Ectodermal cell (in vitro differentiated cells): Measurements from ENCODE around the gene CCDC122.
"Not testable (repeated sequence)": the region's sequence is repeated elsewhere in the genome, so short reads cannot be mapped to it uniquely, and the experiment has no call there.

Source experiments
- H3K27ac ChIP-seq: 2 replicates; pipeline ENCODE4 v1.7.0; 2013; ENCODE audit warnings: mild to moderate bottlenecking, low read depth, low read length; ENCODE audit not compliant: insufficient read depth, poor library complexity, severe bottlenecking
- H3K27me3 ChIP-seq: 2 replicates; pipeline ENCODE4 v1.7.0; 2013; ENCODE audit warnings: mild to moderate bottlenecking, low read length; ENCODE audit not compliant: insufficient read depth, control insufficient read depth, poor library complexity, severe bottlenecking
- H3K36me3 ChIP-seq: one replicate; pipeline ENCODE4 v1.7.0; 2013; ENCODE audit warnings: low read length; ENCODE audit not compliant: control insufficient read depth, insufficient read depth
- H3K4me1 ChIP-seq: one replicate; pipeline ENCODE4 v1.7.0; 2013; ENCODE audit warnings: low read length; ENCODE audit not compliant: control insufficient read depth, insufficient read depth
- H3K4me3 ChIP-seq: 2 replicates; pipeline ENCODE4 v1.7.0; 2013; ENCODE audit warnings: low read depth, low read length, control low read depth; ENCODE audit not compliant: insufficient read depth
- H3K9me3 ChIP-seq: 2 replicates; pipeline ENCODE4 v1.7.0; 2013; ENCODE audit warnings: mild to moderate bottlenecking, low read length, moderate library complexity; ENCODE audit not compliant: control insufficient read depth
- WGBS, 2 experiments: methylation state at CpG; one replicate each; pipeline ENCODE4 v1.1.7; 2013; ENCODE audit warnings: missing lambda C conversion rate in 2 of 2; 5-methylcytosine and 5-hydroxymethylcytosine counted together

The CCDC122 gene

DNA sequence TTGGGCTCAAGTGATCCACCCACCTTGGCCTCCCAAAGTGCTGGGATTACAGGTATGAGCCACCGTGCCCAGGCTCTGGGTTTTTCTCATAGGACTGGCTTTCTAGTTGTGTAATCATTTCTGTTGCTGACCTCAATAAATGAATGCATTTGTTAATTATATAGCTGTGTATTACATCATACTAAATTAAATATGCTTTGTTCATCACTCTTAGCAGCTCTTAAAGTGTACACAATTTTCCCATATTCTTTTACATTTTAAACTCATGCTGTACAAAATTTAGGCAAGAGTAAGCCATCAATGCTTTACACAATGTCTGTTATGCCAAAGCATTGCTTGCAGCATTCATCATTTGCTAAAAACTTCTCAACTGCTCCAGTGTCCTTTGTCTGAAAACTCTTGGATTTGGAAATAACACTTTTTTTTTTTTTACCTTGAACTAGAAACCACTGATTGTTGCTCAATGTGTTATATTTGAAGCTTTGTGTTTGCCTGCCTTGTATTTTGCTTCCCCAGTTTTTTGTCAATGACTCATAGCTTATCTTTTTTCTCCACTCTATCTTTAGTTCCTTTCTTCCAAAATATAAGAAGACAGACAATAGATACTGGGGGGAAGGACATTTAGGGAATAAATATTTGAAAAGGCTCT, 31.4 kb downstream of the CCDC122 start:
- peaks cover 4% of the 10 kb centered on the region for H3K9me3 ChIP-seq
- H3K27ac ChIP-seq: no peak overlapping the region
- 89 to 100% methylated on average over 1 of the region's 1 CpG for WGBS, 2 experiments
- peaks cover 4% of the 10 kb centered on the region for H3K36me3 ChIP-seq
- no peak overlapping the region for H3K4me3 ChIP-seq
- no peaks in the 10 kb centered on the region for H3K4me1 ChIP-seq
- H3K27me3 ChIP-seq: no peaks in the 10 kb centered on the region

DNA sequence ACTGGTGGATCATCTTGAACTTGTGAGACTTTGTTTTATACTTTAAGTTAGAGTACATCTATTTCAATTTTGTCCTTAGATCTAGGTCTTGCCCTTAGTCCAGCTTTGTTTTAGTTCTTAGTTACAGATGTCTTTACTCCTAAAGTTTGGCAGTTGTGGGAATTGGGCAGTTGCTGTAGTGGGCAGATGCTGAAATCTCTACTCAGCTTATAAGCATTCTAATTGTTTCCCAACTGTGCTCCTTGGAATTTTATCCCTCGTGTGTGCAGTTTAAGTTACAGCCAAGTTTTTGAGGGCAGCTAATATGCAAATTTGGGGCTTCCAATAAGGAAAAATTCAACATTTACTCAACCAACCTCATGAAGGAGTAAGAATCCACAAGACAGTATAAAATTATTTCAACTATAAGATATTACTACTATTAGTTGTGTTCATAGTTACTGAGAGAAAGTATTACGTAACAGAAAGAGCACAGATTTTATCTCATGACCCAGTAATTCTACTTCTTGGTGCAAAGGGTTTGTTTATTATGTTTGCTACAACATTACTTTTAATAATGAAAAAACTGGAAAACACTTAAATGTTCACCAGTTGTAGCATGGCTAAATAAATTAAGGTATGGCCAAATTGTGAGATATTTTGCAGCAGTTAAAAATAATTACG, 32.9 kb downstream of the CCDC122 start:
- Histone ChIP-seq H3K9me3 (peaks cover 4% of the 10 kb centered on the region), H3K27me3 (no peaks in the 10 kb centered on the region), H3K4me3 (no peak overlapping the region), H3K36me3 (peaks cover 4% of the 10 kb centered on the region), H3K27ac (no peak overlapping the region), H3K4me1 (no peaks in the 10 kb centered on the region)
- WGBS, 2 experiments: 88 to 100% methylated on average over 1 to 3 of the region's 3 CpGs

DNA sequence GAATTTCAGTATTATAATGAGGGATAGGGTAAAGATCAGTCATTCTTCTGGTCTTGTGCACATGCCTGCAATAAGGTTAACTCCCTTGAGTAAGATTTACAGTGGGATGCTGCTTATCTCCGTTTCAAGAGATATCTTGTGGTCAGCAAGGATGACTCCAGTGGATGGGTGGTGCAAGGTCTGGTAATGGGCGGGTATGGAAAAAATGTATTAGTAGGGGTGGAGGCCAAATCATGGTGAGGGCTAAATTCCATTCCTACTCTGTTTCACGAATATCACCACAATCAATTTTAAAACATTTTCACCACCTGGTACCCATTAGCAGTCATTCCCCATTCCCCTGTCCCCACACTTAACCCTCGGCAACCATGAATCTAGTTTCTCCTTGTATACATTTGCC, 40.6 kb downstream of the CCDC122 start:
- WGBS, 2 experiments: 90 to 96% methylated on average over 3 to 4 of the region's 4 CpGs
- no peak overlapping the region for H3K27ac ChIP-seq
- no peaks in the 10 kb centered on the region for H3K9me3 ChIP-seq
- H3K4me3 ChIP-seq: no peak overlapping the region
- H3K36me3 ChIP-seq: no peaks in the 10 kb centered on the region
- H3K27me3 ChIP-seq: no peaks in the 10 kb centered on the region
- no peaks in the 10 kb centered on the region for H3K4me1 ChIP-seq

DNA sequence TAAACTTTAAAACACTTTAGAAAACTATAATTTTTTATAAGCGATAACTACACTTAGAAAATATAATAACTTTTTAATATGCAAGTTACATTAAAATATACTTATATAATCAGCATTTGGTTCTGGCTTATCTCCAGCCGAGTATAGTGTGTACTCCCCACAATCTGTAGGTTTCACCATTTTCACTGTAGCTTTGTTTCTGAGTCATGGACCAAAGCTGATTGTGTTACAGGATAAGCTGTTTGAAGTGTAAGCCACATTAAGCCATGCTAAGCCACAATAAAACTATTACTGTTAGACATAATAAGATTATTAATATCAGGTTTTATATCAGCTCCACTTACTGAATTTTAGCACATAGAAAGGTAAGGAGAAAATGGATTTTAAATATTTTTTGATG, 43.8 kb downstream of the CCDC122 start:
- Histone ChIP-seq H3K36me3 (no peaks in the 10 kb centered on the region), H3K27me3 (no peaks in the 10 kb centered on the region), H3K27ac (no peak overlapping the region), H3K9me3 (no peaks in the 10 kb centered on the region), H3K4me3 (no peak overlapping the region), H3K4me1 (no peaks in the 10 kb centered on the region)
- 86 to 90% methylated on average over 1 of the region's 2 CpGs for WGBS, 2 experiments

DNA sequence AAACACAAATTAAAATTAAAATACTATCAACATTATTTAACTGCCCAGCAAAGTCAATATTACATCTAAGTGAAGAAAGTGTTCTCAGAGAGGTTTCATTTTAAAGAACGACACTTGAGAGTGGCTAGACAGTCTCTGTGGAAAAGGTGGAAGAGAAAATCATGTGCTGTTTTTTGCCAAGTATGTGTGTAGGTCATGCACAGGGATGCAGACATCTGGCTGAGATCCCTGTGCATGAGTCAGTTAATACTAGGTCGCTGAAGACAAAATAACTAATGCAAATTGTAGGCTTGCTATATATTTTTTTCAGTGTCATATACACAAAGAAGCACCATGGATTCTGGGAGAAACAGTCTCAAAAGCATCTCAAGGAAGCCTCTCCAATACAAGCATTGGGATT, 48.5 kb downstream of the CCDC122 start:
- Histone ChIP-seq H3K27me3 (no peaks in the 10 kb centered on the region), H3K36me3 (no peaks in the 10 kb centered on the region), H3K4me3 (no peak overlapping the region), H3K4me1 (no peaks in the 10 kb centered on the region), H3K27ac (no peak overlapping the region), H3K9me3 (no peaks in the 10 kb centered on the region)
- 94 to 100% methylated on average over 1 to 2 of the region's 2 CpGs for WGBS, 2 experiments

DNA sequence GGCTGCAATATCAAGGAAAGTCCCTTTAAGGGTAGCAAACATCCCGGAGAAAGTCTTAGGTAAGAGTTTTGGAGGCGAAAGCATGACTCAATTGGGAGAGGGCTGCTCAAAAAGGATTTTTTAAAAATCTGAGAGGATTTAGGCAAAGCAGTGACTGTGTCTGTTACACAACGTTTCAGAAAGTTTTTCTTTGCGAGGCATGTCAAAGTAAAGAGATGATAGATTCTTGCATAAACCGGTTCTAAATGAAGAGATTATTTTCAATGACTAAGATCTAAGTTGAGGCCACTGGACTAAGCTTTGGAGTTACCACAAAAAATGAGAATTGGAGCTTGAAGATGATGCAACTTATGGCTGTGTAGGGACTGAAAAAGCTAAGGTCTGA, 49.1 kb downstream of the CCDC122 start:
- no peak overlapping the region for H3K4me3 ChIP-seq
- no peak overlapping the region for H3K27ac ChIP-seq
- H3K4me1 ChIP-seq: no peaks in the 10 kb centered on the region
- H3K36me3 ChIP-seq: no peaks in the 10 kb centered on the region
- no peaks in the 10 kb centered on the region for H3K9me3 ChIP-seq
- 91 to 93% methylated on average over 5 of the region's 5 CpGs for WGBS, 2 experiments
- H3K27me3 ChIP-seq: no peaks in the 10 kb centered on the region

DNA sequence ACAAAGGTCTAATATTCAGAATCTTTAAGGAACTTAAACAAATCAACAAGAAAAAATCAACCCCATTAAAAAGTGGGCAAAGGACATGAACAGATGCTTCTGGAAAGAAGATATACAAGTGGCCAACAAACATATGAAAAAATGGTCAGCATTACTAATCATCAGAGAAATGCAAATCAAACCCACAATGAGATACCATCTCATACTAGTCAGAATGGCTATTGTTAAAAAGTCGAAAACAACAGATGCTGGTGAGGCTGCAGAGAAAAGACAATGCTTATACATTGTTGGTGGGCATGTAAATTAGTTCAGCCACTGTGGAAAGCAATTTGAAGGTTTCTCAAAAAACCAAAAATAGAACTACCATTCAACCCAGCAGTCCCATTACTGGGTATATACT, 54.9 kb downstream of the CCDC122 start:
- H3K27ac ChIP-seq, H3K4me1 ChIP-seq, H3K9me3 ChIP-seq, H3K27me3 ChIP-seq, H3K4me3 ChIP-seq, H3K36me3 ChIP-seq: not testable (repeated sequence)
- 88 to 93% methylated on average over 1 of the region's 1 CpG for WGBS, 2 experiments

DNA sequence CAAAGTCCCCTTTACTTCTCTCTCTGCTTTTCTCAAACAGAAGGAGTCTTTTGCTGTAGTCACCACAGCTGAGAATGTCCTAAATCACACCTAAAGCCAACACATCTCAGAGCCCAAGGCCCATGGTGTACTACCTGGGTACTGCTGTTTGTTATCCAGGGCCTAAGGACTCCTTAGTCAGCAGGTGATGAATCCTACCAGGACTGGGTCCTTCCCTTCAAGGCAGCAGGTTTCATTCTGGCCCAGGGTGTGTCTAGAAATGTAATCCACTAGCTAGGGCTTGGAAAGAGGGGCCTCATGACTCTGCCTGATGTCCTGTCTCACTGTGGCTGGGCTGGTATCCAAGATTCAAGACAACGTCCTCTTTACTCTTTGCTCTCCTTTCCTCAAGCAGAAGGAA, 56.6 kb downstream of the CCDC122 start:
- Histone ChIP-seq H3K4me3 (no peak overlapping the region), H3K27me3 (no peaks in the 10 kb centered on the region), H3K4me1 (no peaks in the 10 kb centered on the region), H3K27ac (no peak overlapping the region), H3K9me3 (no peaks in the 10 kb centered on the region), H3K36me3 (no peaks in the 10 kb centered on the region)
- 91 to 97% methylated on average over 1 of the region's 1 CpG for WGBS, 2 experiments

DNA sequence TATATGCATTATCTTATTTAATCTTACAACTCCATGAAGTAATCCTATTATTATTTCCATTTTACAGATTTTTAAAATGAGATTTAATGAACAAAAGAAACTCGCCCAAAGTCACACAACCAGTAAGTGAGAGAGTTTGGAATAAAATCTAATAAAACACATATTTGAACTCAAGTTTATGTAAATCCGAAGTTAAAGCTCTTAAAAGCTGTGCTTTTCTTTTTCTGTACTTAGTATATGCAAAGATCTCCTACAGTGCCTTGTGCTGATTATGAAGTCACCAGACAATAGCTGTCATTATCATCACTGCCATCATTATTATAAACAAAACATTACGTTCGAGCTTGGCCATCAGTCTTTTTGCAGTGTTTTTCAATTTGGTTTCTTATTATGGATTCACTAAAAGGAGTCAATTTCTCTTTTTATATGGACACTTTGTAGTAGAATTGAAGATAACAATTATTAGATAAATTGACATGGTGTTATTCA, 63.1 kb downstream of the CCDC122 start:
- 83 to 89% methylated on average over 2 to 3 of the region's 4 CpGs for WGBS, 2 experiments
- Histone ChIP-seq H3K9me3 (no peaks in the 10 kb centered on the region), H3K27ac (no peak overlapping the region), H3K4me3 (no peak overlapping the region), H3K4me1 (no peaks in the 10 kb centered on the region), H3K36me3 (no peaks in the 10 kb centered on the region), H3K27me3 (no peaks in the 10 kb centered on the region)

DNA sequence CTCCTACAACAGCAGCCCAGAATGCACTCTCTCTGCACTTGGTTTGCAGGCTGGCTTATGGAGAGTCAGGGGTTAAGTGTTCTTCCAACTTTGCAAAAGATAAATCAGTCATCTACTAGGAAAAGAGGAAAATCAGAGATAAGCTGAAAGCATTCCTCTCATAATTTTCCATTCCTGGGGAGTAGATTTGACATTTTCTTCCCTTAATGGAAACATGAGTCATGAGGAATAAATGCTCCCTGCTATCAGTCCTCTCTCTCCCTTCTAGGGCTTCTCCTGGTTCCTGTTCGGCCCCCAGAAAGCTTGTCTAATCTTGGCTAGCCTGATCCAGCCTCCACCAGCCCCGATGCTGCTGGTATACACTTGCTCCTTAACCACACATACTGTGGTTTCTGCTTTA, 64.3 kb downstream of the CCDC122 start:
- 88 to 89% methylated on average over 2 of the region's 2 CpGs for WGBS, 2 experiments
- H3K27ac ChIP-seq: no peak overlapping the region
- H3K9me3 ChIP-seq: no peaks in the 10 kb centered on the region
- no peaks in the 10 kb centered on the region for H3K4me1 ChIP-seq
- H3K36me3 ChIP-seq: no peaks in the 10 kb centered on the region
- no peaks in the 10 kb centered on the region for H3K27me3 ChIP-seq
- no peak overlapping the region for H3K4me3 ChIP-seq
